RKO (cell line): ENCODE data around the gene PPFIBP2.

Experiments used
- DNase-seq: peaks from one replicate; pipeline ENCODE4 v3.0.0-alpha.2; 2016; ENCODE audit warnings: low spot score

The PPFIBP2 gene

DNA sequence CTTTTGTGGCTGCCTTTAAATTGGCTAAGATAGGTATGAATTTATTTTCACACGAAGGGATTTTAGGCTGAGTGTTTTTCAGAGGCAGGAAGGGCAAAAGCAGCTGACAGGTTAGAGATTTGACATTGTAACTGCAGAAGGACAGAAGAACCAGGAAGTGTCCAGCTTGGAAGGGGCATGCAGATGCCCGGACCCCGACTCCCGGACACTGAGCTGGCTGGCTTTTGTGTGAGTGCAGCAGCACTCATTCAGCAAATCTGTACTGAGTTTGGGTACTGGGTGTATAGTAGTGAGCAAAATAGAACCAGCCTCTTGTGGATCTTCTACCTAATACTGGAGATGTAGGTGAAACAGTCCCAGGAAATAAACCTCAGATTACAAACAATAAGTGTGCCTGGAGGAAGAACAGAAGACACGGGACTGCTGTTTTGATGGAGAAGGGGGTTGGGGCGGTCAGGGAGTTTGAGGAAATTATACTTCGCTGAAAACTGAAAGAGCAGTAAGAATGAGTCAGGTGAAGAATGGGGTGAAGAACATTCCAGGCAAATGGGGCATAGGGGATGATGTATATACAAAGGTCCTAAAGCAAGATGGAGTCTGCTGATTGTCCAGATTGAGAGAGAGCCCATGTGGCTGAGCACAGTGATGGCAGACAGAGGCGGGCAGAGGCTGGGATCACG lies 64.6 kb downstream of the PPFIBP2 start:
- no peak for DNase-seq

DNA sequence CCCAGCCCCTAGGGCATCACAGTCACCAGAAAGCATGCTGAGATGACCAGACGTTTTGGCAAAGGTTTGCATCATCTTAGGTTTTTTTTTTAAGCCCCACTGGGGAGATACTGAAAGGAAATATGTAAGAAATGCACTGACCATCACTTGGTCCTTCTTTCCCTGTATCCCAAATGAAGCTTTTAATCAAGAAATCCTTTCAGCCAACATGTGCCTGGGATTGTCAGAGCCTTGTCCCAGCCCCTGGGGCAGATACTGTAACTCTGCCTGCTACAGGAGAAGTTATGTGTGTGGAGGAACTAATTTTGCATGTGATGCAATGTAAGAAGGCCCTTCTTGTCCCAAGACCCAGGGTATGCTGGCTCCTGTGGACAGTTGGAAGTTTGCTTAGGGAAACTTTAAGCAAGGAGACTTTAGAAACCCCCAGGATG lies 65.6 kb downstream of the PPFIBP2 start:
- no peak for DNase-seq

DNA sequence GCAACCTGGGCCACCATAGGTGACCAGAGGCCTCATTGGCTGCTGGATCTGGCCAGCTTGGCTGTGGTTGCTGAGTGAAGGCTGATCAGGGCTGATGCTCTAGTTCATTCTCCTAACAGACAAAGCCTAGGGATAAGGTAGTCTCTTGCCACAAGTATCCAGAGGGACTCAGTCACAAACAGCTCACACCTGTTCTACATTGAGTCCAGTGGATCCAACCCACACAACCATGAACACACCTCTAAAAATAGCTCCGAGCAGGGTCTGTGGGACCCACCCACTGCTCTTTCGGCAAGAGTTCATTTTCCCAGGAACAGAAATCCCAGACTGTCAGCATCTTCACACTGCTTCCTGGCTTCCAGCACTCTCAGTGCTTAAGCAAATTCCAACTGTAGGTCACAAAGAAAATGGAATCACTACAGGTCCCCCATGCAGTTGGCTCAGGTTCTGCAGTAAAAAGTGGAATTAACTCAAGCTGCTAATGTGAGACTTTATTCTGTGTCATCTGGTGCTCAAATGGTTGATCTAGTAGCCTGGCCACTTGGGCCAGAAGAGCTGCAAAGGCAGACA lies 67.3 kb downstream of the PPFIBP2 start:
- DNase-seq: no peak

DNA sequence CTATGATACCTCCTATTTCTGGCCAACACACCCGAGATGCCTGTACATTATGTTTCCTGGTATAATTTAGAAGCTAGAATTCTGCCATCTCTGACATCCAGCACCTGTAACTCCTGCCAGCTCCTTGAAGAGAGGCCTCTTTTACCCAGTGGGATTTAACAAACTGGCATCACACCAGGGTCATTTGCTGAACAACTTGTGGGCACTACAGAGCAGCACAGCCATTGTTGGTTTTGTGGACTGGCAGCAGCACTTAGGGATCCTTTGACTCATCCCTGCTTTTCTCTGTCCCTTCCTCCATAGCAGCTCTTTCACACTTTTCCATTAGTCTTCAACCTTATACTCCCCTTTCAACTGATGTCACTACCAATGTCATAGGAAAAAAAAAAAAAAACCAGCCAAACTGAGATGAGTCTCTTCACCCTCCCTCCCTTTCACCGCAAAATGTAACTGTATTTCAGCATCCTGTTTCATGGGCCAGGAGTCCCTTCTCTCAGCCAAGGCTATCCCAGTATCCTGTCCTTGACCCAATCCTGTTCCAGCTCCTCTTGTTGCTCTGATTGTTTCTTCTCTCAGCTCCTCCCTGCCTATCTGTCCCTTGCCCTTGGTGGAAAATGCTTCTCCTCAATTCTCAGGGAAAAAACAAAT lies 68.7 kb downstream of the PPFIBP2 start:
- no peak for DNase-seq

DNA sequence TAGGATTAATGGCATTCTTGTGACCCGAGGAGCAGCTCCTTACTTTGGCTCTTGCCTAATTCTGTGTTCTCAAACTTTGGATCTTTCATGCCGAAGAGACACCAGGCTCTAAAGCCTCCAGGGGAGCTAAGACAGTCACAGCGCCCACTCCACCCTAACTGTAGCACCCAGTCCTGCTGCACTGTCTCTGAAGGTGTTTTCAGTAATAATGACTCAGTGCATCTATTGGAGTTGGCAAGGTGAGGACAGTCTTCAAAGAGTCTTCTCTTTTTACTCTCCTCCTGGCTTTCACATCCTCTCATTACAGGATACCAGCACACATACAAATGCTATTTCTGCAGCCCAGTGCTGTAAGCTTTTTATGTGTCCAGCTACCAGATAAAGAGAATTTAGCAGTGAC lies 69.4 kb downstream of the PPFIBP2 start:
- DNase-seq: no peak

DNA sequence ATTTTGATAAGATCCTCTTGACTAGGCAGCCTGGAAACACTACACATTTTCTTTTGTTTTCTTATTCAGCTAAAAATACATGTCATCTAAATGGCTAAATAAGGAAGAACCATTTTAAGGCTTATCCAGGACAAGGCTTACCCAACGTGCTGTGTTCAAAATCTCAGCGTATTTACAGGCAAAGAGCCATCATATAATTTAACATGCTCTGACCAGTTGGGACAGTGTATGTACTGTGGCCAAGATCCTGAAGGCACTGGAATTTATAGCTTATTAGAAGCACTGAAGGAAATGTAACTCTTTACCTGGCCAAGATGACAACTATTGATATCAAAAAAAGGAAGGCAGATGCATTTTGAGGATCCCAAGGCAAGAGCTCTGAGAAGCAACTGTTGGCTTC lies 71.1 kb downstream of the PPFIBP2 start:
- DNase-seq: no peak

DNA sequence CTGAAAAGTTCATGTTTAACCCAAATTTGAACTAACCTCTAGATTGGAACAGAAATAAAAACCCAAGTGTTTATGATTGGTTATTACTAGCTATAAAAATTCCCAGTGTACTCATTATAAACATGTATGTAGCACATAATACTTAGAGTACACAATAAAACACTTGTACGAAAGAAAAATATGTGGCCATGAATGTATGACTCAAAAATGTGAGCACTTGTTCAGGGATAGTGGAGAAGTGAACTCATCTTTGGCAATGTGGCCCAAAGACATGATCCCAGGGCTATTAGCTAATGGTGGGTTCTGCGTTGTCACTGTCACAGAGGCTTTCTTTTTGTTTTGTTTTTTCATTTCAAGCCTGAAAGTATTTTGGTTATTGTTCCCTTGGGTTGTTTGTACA lies 72.0 kb downstream of the PPFIBP2 start:
- DNase-seq: no peak

DNA sequence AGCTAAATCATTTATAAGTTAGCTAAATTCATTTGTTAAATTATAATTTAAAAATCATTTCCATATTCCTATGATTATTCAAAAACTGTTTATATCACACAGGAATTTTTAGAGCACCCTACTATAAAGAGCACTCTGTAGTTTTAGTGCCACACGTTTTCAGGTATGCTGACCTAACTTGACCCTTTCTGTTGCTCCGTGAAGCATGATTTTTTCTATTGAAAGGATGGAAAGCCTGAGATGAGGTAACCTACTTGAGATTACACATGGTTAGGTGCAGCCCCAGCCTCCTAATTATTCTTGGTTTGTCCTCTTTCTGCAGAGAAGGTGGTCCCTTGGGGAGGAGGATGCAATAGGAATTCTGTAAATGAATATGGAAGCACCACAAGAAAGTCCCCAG lies 72.6 kb downstream of the PPFIBP2 start:
- DNase-seq: no peak

DNA sequence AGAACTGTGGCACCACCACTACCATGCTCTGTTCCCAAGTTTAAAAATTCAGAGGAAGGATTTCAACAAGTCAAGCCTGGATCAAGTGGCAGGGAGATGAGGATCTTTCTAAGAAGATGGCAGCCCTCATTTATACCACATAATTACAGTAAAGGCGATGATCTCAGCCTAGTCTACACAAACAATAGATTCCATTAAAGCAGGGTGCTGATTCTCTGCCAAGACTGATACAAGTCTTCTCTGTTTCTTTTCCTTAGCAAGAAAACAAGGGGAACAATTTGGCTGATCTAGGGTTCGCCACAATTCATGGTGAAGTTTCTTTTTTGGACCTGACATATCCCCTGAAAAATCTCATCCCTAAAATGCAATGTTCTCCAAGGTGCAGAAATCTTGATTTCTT lies 73.9 kb downstream of the PPFIBP2 start:
- DNase-seq: no peak

DNA sequence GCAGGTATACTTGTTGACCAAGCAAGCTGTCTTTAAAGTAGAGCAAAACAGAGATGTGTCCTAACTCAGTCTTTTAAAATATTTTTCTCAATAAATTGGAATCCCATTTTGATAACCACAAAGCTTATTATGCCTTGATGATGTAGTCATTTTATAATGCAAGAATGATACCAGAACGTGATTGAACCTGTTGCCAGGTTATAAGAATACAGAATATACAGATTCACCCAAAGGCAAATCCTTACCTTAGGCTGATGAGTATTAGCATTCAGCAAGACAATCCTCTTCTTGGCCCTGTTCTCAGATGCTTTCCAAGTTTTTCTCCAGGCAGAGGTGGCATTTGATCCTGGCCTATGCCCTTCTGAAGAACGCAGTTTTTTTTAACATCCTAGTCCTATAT lies 76.1 kb downstream of the PPFIBP2 start:
- no peak for DNase-seq

DNA sequence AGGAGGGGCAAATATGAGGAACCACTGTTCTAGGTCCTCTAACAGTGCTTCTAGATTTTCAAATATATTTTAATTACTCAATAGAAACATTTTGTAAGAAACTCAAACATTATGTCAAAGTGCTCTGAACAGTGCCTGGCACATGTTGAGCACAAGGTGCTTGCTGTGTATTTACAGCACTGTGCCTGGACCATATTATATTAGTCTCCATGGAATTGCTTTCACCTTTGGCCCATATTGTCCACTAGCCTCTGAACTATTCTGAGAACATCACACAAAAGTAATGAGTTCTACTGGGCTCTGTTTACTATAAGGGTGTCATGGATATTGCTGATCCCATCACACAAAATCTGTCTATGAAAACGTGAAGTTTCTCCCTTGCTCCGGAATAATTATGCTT lies 76.7 kb downstream of the PPFIBP2 start:
- DNase-seq: no peak

DNA sequence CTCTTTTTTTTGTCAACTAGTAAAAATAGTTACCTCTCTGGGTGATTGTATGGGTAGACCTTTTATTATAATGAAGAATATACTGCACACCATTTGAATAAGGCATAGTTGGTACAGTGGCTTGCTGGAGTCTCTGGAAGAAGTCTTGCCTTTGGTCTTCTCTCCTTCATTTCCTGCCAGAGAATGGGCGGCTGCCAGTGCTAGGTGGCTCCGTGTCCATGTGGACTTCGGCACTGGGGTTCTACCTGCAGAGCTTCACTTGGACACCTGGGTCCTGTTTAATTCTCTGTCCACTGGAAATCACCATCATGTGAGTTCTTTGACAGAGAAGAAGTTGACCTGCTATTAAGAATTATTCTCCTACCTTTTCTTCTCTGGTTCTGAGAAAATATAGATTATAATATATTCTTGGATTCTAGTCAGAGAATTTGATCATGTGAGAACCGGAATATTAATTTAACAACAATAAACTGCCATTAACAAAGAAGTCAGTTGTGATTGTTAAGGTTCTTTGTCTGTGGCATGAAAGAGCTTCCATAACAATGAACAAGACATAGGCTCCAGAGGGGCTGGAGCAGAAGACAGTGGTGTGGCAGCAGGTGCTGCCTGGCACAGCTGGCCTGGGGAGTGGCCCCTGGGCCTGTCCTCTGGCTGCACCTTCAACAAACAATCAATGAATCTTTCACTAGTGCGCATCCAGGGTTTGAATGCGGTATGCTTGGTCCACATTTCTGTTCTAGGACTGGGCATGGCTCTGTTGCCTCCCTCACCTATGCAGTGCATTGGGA lies 77.5 kb downstream of the PPFIBP2 start:
- no peak for DNase-seq

DNA sequence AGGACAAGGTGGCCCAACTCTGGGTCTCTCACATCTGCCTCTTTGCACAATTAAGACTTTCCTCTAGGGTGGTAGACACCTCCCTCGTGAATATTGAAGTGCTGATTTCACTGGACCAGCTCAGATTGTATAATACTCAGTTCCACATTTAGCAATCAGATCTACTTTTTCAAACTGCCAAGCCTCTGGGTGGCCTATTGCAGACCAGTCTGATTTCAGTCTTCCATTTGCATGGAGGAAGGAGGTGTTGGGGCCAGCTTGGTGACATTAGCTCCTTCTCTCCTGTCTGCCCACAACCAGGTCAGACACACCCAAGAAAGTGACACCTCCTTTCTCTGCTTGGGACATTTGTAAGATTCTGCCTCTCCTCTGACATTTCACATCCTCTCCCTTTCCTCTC lies 78.2 kb downstream of the PPFIBP2 start:
- no peak for DNase-seq

DNA sequence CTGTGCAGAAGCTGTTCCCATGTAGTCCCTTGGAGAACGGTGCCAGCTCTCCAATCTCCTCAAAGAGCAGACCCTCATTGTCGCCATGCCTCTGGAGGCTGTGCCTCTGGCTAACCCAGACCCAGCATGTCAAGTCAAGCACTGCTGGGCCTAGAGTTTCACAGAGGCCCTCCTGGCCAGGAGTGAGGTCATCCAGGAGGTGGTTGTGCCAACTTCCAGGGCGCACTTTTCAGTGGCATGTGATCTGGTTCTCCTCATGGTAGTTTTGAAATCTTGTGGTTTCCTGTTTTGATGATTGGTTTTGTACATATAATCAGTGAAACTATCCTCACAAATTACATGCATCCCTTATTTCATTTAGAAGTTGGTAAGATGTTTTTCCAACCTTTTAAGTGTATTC lies 78.9 kb downstream of the PPFIBP2 start:
- DNase-seq: no peak

DNA sequence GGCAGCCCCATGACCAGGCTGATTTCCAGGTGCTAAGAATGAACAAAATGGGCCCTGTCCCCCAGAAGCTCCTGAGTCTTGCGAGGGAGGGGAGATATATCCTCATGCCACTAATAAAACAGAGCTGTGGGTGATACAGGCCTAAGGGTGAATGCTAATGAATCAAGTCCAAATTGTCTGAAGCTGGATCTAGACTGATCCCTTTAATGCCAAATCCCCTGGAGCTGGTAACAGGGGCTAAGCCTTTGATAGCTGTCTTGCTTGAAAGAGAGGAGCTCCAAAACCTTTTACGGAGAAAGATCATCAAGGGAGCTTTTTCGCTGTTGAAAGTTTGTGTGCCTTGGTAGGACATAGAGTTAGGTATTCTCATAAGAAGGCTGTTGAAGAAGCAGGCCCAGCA lies 79.7 kb downstream of the PPFIBP2 start:
- no peak for DNase-seq

DNA sequence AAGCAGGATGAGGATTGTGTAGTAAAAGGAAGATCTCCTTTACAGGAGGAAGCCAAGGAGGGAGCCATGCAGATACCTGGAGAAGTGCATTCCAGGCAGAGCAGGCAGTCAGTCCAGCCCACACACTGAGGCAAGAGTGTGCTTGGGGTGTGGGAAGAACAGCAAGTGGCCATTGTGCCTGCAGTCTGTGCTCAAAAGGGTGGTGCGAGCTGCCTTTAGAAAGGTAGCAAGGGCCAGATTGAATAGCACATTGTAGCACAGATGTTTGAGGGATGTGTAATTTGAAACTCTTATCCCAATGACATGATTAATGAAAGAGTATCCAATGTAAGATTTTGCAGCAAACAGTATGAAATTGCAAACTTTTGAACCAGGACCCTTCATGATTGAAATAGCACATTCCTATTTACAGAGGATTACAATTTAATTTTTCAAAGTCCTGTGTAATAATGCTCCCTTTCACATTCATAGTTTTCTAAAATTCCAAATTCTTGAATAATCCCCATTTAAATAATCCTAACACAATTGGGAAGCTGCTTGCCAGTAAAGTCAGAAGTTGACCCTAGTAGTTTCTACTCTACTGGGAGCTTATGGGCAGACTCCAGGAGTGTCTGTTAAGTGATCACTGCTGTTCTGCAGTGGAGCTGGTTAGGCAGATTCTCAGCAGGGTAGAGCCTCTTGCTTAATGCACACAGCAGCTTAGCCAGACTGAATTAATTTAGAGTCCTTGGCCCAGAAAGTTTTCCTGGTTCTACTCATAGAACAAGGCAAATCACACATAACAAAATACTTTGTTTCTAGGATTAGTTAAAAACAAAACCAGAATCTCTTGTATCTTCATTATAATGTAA lies 81.4 kb downstream of the PPFIBP2 start:
- no peak for DNase-seq

DNA sequence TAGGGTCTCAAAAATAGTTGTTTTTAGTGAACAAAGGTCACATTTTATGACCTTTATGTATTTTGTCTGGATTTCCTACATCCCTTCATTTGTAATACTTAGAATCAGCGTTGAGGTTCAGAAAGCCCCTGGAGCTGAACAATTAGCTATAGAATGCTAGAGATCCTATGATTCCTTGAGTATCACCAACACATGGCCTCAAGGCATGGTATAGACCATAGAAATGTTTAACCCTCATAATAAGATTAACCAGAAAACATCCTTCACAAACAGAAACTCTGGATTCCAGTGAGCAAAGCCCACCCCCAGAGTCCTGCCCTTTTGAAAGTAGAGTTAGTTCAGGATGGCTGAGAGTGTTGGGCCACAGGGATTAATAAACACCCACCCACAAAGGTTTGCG lies 82.2 kb downstream of the PPFIBP2 start:
- DNase-seq: no peak

DNA sequence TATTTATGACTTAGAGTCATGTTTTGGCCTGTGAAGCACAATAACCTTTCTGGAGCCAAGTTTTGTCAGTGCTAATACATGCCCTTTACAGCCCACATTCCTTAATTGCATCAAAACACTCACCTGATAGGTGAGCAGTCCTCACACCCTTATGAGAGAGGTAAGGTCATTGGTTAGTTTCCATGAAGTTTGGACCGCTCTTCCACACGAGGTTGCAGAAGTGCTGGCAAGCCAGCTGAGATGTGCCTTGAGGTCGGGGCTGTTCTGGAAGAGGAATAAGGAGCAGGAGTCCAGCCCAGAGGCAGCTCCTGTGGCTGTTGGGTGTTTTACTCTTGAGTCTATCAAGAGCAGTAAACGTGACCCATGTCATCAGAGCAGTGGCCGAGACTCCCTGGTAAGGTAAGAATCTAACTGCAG lies 83.2 kb downstream of the PPFIBP2 start:
- DNase-seq: no peak

DNA sequence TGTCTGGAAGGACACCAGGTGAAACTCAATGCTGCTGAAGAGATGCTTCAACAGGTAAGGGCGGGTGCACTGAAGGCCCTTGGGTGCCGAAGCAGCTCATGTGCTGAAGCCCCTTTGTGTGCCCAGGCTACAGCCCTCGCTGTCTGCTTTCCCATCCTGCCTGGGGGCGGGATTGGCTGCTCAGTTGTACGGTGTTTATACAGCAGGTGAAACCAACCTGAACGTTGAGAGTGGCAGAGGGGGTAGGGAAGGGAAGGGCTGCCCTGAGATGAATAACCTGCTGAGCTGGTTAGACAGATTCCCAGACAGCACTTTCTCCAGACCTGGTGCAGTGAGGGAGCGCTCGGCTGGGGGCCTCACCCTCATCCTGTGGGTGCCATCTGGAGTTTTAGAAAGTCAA lies 83.8 kb downstream of the PPFIBP2 start:
- DNase-seq: no peak

DNA sequence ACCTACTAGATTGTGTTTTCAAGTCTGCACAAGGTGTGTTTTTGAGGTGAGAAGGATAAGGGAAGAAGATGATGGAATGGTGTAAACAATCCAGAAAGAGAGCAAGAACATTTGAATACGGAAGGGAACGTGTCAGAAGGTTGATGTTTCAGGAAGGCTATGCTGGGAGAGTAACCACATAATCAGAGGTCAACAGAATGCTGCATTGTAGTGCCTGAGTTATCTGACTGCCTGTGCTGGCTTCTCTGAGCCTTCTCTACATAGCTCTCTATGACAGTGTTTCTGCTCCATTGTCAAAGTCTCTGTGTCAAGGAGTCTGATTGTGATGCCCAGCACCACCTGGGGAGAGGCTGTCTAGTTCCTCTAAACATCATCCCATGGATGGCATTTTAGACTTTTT lies 85.4 kb downstream of the PPFIBP2 start:
- no peak for DNase-seq

DNA sequence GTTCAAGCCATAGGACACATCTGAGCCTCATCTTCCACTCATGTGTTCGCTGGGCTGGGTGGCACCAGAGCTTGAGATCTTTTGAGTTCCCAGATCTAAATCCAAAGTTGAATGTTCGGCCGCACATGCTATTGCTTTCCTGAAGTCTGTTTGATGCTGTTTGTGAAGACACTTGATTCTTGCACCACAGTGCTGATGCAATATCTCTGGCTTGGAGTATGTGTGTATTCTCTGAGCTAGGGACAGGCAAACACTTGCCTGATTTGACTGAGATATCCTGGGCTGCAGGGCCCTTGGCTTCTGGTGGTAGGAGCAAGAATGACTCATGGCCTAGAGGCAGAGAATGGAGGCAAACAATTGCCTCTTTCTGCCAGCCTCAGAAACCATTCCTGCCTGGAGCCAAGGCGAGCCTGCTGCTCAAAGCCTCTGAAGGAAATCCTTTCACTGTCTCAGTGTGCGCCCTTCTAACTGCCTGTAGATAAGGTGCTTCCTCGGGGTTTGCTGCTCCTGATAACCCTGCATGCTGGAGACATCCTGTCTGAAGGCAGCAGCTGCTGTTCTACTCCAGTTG lies 86.5 kb downstream of the PPFIBP2 start:
- DNase-seq: no peak
